SK-N-SH (cell line): ENCODE measurements around the gene ADGRF4.

ENCODE experiments used
- CHD2 ChIP-seq: fragments of 150-350 bp; IDR thresholded peaks from 2 replicates; pipeline ENCODE4 v1.6.1; 2018; ENCODE audit warnings: low read length; ENCODE audit not compliant: partially characterized antibody
- EZH2phosphoT487 ChIP-seq: fragments of 200-600 bp; sonication (generic); IDR thresholded peaks from 2 replicates; pipeline ENCODE4 v1.6.1; 2017; ENCODE audit warnings: low read depth, mixed run types, mild to moderate bottlenecking, antibody characterized with exemption, moderate library complexity, borderline replicate concordance
- JUND ChIP-seq: IDR thresholded peaks from 2 replicates; pipeline ENCODE4 v1.4.0; 2012
- POLR2AphosphoS5 ChIP-seq: IDR thresholded peaks from 2 replicates; pipeline ENCODE4 v1.6.1; 2012; ENCODE audit warnings: low read depth, low read length
- RAD21 ChIP-seq: IDR thresholded peaks from 2 replicates; pipeline ENCODE4 v1.6.1; 2012; ENCODE audit warnings: mild to moderate bottlenecking, low read length
- RCOR1 ChIP-seq: fragments of 150-350 bp; IDR thresholded peaks from 2 replicates; pipeline ENCODE4 v1.6.1; 2017; ENCODE audit warnings: antibody characterized with exemption, low read length
- RXRA ChIP-seq: IDR thresholded peaks from 2 replicates; pipeline ENCODE4 v1.4.0; 2012; ENCODE audit warnings: low read depth, mild to moderate bottlenecking, borderline replicate concordance
- SIN3A ChIP-seq: IDR thresholded peaks from 2 replicates; pipeline ENCODE4 v1.6.1; 2012; ENCODE audit warnings: low read depth, mild to moderate bottlenecking, low read length, moderate library complexity, borderline replicate concordance
- SMC3 ChIP-seq: IDR thresholded peaks from 2 replicates; pipeline ENCODE4 v1.6.1; 2012; ENCODE audit warnings: low read depth, low read length, improper control_type of control experiment
- YY1 ChIP-seq: IDR thresholded peaks from 2 replicates; pipeline ENCODE4 v1.4.0; 2012; ENCODE audit warnings: low read depth, mild to moderate bottlenecking
- TF ChIP-seq, protein P1 (sequence below): IDR thresholded peaks from 2 replicates; pipeline ENCODE4 v1.6.1; 2012; ENCODE audit warnings: mild to moderate bottlenecking, low read depth, low read length, moderate library complexity
- TF ChIP-seq, protein P2 (sequence below): fragments of 200-600 bp; sonication (generic); IDR thresholded peaks from 2 replicates; pipeline ENCODE4 v1.6.1; 2017; ENCODE audit warnings: antibody characterized with exemption, mild to moderate bottlenecking, moderate library complexity

GRCh38 chr6:47687432-47687831 is 10.9 kb upstream of the ADGRF4 start:
- TF ChIP-seq RXRA (no peak), SMC3 (no peak), SIN3A (no peak), RCOR1 (no peak), RAD21 (no peak), YY1 (no peak), JUND (no peak), POLR2AphosphoS5 (no peak), CHD2 (no peak), EZH2phosphoT487 (no peak)
- TF ChIP-seq, protein P1, sequence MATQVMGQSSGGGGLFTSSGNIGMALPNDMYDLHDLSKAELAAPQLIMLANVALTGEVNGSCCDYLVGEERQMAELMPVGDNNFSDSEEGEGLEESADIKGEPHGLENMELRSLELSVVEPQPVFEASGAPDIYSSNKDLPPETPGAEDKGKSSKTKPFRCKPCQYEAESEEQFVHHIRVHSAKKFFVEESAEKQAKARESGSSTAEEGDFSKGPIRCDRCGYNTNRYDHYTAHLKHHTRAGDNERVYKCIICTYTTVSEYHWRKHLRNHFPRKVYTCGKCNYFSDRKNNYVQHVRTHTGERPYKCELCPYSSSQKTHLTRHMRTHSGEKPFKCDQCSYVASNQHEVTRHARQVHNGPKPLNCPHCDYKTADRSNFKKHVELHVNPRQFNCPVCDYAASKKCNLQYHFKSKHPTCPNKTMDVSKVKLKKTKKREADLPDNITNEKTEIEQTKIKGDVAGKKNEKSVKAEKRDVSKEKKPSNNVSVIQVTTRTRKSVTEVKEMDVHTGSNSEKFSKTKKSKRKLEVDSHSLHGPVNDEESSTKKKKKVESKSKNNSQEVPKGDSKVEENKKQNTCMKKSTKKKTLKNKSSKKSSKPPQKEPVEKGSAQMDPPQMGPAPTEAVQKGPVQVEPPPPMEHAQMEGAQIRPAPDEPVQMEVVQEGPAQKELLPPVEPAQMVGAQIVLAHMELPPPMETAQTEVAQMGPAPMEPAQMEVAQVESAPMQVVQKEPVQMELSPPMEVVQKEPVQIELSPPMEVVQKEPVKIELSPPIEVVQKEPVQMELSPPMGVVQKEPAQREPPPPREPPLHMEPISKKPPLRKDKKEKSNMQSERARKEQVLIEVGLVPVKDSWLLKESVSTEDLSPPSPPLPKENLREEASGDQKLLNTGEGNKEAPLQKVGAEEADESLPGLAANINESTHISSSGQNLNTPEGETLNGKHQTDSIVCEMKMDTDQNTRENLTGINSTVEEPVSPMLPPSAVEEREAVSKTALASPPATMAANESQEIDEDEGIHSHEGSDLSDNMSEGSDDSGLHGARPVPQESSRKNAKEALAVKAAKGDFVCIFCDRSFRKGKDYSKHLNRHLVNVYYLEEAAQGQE = no peak
- TF ChIP-seq, protein P2, sequence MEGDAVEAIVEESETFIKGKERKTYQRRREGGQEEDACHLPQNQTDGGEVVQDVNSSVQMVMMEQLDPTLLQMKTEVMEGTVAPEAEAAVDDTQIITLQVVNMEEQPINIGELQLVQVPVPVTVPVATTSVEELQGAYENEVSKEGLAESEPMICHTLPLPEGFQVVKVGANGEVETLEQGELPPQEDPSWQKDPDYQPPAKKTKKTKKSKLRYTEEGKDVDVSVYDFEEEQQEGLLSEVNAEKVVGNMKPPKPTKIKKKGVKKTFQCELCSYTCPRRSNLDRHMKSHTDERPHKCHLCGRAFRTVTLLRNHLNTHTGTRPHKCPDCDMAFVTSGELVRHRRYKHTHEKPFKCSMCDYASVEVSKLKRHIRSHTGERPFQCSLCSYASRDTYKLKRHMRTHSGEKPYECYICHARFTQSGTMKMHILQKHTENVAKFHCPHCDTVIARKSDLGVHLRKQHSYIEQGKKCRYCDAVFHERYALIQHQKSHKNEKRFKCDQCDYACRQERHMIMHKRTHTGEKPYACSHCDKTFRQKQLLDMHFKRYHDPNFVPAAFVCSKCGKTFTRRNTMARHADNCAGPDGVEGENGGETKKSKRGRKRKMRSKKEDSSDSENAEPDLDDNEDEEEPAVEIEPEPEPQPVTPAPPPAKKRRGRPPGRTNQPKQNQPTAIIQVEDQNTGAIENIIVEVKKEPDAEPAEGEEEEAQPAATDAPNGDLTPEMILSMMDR = no peak
